ENCODE data around the gene CST7.

Gene CST7

DNA sequence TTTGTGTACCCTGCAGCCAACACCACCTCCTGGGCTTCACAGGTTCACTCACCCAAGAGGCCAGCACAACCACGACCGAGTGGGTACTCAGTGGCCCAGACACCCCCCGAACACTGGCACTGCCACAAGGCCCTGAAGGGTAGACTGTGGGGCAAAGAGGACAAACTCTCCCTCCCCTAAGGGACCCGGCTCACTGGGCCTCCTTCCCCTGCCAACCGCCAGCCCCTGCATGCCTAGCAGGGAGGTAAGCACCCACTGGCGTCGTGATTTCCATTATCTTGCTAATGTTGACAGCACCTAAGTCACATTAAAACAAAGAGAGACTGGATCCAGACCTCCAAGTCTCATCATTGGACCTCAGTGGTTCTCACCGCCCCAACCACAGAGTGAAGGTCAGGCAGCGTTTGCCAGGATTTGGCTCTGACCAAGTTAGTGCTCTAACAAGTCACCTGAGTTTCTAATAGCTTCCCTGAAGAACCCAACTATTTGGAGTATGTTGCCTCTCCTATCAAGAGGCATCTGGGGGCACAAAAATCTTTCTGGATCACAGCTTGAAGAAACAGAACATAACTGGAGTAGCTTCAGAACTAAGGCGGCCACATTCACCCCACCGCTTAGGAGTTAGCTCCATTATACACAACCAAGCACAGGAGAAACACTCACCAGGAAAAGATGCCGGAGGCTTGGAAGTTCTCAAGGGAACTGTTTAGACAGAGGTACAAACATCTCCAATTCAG is 57.5 kb downstream of the CST7 start:
- no peak for FAIRE-seq

DNA sequence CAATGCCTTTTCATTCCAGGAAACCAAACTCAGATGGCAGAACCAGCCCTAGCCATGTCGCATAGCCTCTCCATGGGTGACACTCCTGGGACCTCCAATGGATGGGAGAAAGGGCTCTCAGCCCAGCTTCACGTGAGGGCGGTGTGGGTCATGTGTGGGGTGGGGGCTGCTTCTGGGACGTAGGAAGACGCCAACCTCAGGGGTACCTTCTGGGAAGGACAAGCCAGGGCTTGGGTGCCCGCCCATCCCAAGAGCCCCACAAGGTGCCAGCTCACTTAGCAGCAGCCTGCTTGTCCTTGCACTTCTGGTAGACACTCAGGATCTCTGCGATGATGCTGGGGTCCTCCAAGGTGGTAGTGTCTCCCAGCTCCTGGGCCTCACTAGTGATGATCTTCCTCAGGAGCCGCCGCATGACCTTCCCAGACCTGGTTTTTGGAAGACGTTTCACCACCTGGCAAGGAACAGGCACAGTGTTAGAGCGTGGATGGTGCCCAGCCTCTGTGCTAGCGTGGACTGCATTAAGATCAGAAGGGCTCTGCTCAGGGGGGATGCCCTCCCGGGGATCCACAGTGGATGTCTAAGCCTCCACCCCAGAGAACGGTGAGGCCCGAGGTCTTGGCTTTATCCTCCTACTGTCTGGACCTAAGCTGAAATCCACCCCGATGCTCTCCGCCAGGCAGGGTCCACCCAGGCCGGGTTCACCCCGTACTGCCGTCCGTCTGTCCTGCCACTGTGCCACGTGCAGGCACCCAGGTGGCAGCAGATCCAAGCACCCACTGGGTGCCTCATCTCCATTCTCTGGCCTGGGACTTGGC is 58.6 kb downstream of the CST7 start:
- FAIRE-seq, result no peak

DNA sequence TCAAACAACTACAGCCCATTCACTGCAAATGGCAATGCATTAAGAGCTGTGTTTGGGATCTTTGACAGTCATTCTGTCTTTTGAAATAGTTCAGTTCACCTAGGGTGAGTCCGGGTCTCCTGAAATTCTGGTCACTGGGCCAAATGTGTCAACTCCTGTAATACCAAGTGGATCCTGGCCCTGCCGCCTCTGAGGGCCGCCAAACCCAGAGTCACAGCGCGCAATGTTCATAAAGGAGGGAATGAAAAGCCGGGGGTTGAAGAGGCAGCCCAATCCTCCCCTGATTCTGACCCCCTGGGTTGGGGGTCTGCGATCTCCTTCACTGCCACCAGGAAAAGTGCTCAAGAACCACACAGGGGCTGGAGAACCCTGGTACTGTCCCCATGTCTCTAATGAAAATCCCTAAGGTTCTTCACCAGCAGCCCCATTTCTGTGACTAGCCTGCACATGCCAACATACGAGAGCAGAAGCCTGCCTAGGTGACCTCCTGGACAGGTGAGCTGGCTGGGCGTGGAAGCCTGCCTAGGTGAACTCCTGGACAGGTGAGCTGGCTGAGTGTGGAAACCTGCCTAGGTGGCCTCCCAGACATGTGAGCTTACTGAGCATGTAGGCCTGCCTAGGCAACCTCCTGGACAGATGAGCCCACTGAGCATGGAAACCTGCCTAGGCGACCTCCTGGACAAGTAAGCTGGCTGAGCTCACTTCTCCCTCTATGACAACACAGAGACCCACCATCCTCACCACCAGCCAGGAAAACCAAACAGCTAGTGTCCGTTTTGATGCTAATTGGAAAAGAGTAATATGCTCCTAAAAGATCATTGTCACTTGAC is 59.5 kb downstream of the CST7 start:
- FAIRE-seq, result no peak

Data from endometrium (tissue), 2 donors.